K562 (cell line): ENCODE results near the gene RFX3. TPM values are rescaled to one million over a fixed set of nuclear protein-coding genes. Genes with fewer than 3 reads are reported as not detected.

Experiments used
- ATAC-seq: fragments of 200-7000 bp; cut with Tn5 transposase; 3 replicates; pipeline ENCODE4 v1.9.1; 2020; ENCODE audit warnings: moderate library complexity
- BruUV-seq: library from RNA; stranded (reverse); fragments of 400-500 nt; replicated peaks from 2 replicates; lab custom pipeline; 2021; lab: Mats Ljungman, UMichigan
- CTCF ChIA-PET: fragments of 300-600 bp; formaldehyde crosslinking; extraction: SDS; loops from one replicate; lab custom pipeline; 2021; ENCODE audit warnings: low intra/inter-chr PET ratio; lab: Yijun Ruan, JAX
- POLR2A ChIA-PET: fragments of 300-600, 350-650 bp; sonication (Branson Sonifier 250); formaldehyde crosslinking; extraction: SDS; loops from one replicate; lab custom pipeline; 2021; ENCODE audit warnings: antibody characterized with exemption, inconsistent platforms; lab: Yijun Ruan, JAX
- DNase-seq, 4 experiments: peaks; one replicate each; pipeline versions ENCODE4 v3.0.0 to v3.0.0-alpha.2; 2011 to 2018; ENCODE audit warnings: low spot score in 3 of 4, mixed read lengths in 3 of 4; ENCODE audit errors: extremely low read depth in 1 of 4
- FAIRE-seq: peaks from 2 replicates; lab custom pipeline; 2011; peaks lifted over from hg19 to GRCh38; lab: Jason Lieb, UNC
- H2AFZ ChIP-seq: 2 replicates; pipeline ENCODE4 v1.6.0; 2011; ENCODE audit warnings: low read depth, low read length, control low read depth, inconsistent platforms
- H3K27ac ChIP-seq: fragments of 200-600 bp; 3 replicates; pipeline ENCODE4 v1.8.0; 2011; ENCODE audit warnings: low read depth, mild to moderate bottlenecking, control low read depth, inconsistent platforms, low read length, moderate library complexity, mixed read lengths; ENCODE audit errors: extremely low read depth
- H3K27me3 ChIP-seq, 2 experiments: fragments of 300-600 bp in 1 of 2; 2 replicates in 1 of 2; 3 replicates in 1 of 2; pipeline versions ENCODE4 v1.6.0 to v1.8.0; 2011; ENCODE audit warnings: inconsistent platforms in 2 of 2, low read length in 2 of 2, mild to moderate bottlenecking in 1 of 2, mixed read lengths in 1 of 2, moderate library complexity in 1 of 2; ENCODE audit not compliant: control insufficient read depth in 2 of 2, insufficient read depth in 2 of 2
- H3K36me3 ChIP-seq: fragments of 300-600 bp; 3 replicates; pipeline ENCODE4 v1.8.0; 2011; ENCODE audit warnings: mild to moderate bottlenecking, low read length, inconsistent platforms; ENCODE audit not compliant: control insufficient read depth, insufficient read depth
- H3K4me1 ChIP-seq, 2 experiments: fragments of 200-600 bp in 1 of 2; replicated peaks in 1 of 2; 2 replicates in 1 of 2; 3 replicates in 1 of 2; pipeline versions ENCODE4 v1.5.1 to v1.8.0; 2011; ENCODE audit warnings: inconsistent platforms in 2 of 2, low read length in 2 of 2, mild to moderate bottlenecking in 1 of 2, mixed read lengths in 1 of 2, moderate library complexity in 1 of 2; ENCODE audit not compliant: control insufficient read depth in 2 of 2, insufficient read depth in 2 of 2
- H3K4me2 ChIP-seq: 2 replicates; pipeline ENCODE4 v1.6.1; 2011; ENCODE audit warnings: low read length, control low read depth, inconsistent platforms, mixed read lengths; ENCODE audit not compliant: insufficient read depth
- H3K4me3 ChIP-seq: fragments of 200-600 bp; sonication (generic), shearing (Covaris generic); 2 replicates; pipeline ENCODE4 v1.5.1; 2016; ENCODE audit warnings: control low read depth, inconsistent platforms
- H3K79me2 ChIP-seq: fragments of 200-600 bp; 3 replicates; pipeline ENCODE4 v1.8.0; 2011; ENCODE audit warnings: low read length, inconsistent platforms; ENCODE audit not compliant: control insufficient read depth, insufficient read depth
- H3K9ac ChIP-seq, 2 experiments: 2 replicates each; pipeline versions ENCODE4 v1.6.0 to v1.6.1; 2011; ENCODE audit warnings: low read depth in 2 of 2, low read length in 2 of 2, control low read depth in 1 of 2, inconsistent platforms in 1 of 2, mild to moderate bottlenecking in 1 of 2, mixed read lengths in 1 of 2; ENCODE audit not compliant: insufficient read depth in 1 of 2
- H3K9me1 ChIP-seq: one replicate; pipeline ENCODE4 v1.6.0; 2011; ENCODE audit warnings: inconsistent platforms, mild to moderate bottlenecking, low read length, moderate library complexity; ENCODE audit not compliant: control insufficient read depth, insufficient read depth
- H3K9me3 ChIP-seq: replicated peaks from 2 replicates; pipeline ENCODE4 v1.5.1; 2011; ENCODE audit warnings: low read depth, low read length, inconsistent platforms; ENCODE audit not compliant: control insufficient read depth, insufficient read depth
- H4K20me1 ChIP-seq: replicated peaks from 2 replicates; pipeline ENCODE4 v1.6.1; 2011; ENCODE audit warnings: low read length, inconsistent platforms, mixed read lengths; ENCODE audit not compliant: control insufficient read depth, insufficient read depth
- FOXJ2 ChIP-seq: fragments of 200-800 bp; sonication (Bioruptor generic); IDR thresholded peaks from 2 replicates; pipeline ENCODE4 v1.6.1; 2016; ENCODE audit warnings: missing genetic modification characterization, missing compliant biosample characterization
- GTF2F1 ChIP-seq: IDR thresholded peaks from 2 replicates; pipeline ENCODE4 v1.6.1; 2011; ENCODE audit warnings: low read depth, low read length, improper control_type of control experiment
- MTA1 ChIP-seq: fragments of 450-650 bp; IDR thresholded peaks from 2 replicates; pipeline ENCODE4 v1.6.1; 2017; ENCODE audit warnings: borderline replicate concordance
- NFATC3 ChIP-seq: fragments of 450-650 bp; IDR thresholded peaks from 2 replicates; pipeline ENCODE4 v1.6.1; 2017; ENCODE audit warnings: mild to moderate bottlenecking
- STAT5A ChIP-seq: IDR thresholded peaks from 2 replicates; pipeline ENCODE4 v1.6.1; 2012; ENCODE audit warnings: low read length, inconsistent platforms, borderline replicate concordance
- ZBTB5 ChIP-seq: fragments of 450-650 bp; IDR thresholded peaks from 2 replicates; pipeline ENCODE4 v1.6.1; 2017; ENCODE audit warnings: antibody characterized with exemption
- ZNF644 ChIP-seq: fragments of 200-800 bp; sonication (Bioruptor generic); IDR thresholded peaks from 2 replicates; pipeline ENCODE4 v1.6.1; 2016; ENCODE audit warnings: low read depth, missing genetic modification characterization, missing compliant biosample characterization
- WGBS: fragments of 100-300 bp; shearing (Covaris generic); methylation state at CpG from one replicate; pipeline ENCODE4 v1.1.6; 2016; ENCODE audit warnings: low coverage, mixed read lengths; ENCODE audit not compliant: insufficient coverage; ENCODE audit errors: missing lambda C conversion rate; 5-methylcytosine and 5-hydroxymethylcytosine counted together
- in situ Hi-C: fragments of 300-500 bp; cut with MboI; formaldehyde crosslinking; loops from 4 replicates; pipeline ENCODE4 v1.15.0; 2018; ENCODE audit warnings: inconsistent platforms, mixed read lengths
- intact Hi-C: fragments of 100-400 bp; cut with micrococcal nuclease; formaldehyde crosslinking; loops from 2 replicates; pipeline ENCODE4 v1.14.2; 2022
- polyA plus RNA-seq, 8 experiments: library from polyadenylated mRNA; depleted of rRNA in 4 of 8; stranded (reverse) in 5 of 8; unstranded in 3 of 8; fragments of >200 nt; fragmentation: Nextera tagmentation in 2 of 8; fragmentation: Illumina TruSeq in 1 of 8; extraction: Ambion mirVana in 2 of 8; extraction: Trizol in 1 of 8; gene quantifications; 2 replicates each; pipeline versions ENCODE4 v1.2.1 to v1.2.3, GENCODE V29; 2011 to 2014; ENCODE audit warnings: inconsistent platforms in 1 of 8, missing spikeins in 1 of 8
- total RNA-seq, 7 experiments: library from RNA; depleted of rRNA in 6 of 7; stranded (reverse); fragments of >200 nt in 6 of 7; fragmentation: Illumina TruSeq in 2 of 7; extraction: Trizol in 2 of 7; gene quantifications; 2 replicates each; pipeline versions ENCODE4 v1.2.1 to v1.2.3, GENCODE V29; 2011 to 2021; ENCODE audit warnings: low replicate concordance in 1 of 7

Gene RFX3
- total and polyA plus RNA-seq, 9 of the 15 experiments (the other 6 are each of a cell fraction or from before 2014, with no cell fraction given) = 0.86 to 4.9 (median 2.0) TPM

- Histone ChIP-seq H3K27ac (no peak overlapping the region), H3K79me2 (peaks cover 32% of the 10 kb centered on the region), H3K36me3 (no peaks in the 10 kb centered on the region), H3K4me2 (no peak overlapping the region), H3K4me1 (peaks cover 0 to 7% of the 10 kb centered on the region in 2 experiments; a peak in 2 of 5 replicates), H2AFZ (no peak overlapping the region), H4K20me1 (no peaks in the 10 kb centered on the region), H3K9ac (no peak overlapping the region), H3K9me1 (no peaks in the 10 kb centered on the region)
- ChIA-PET POLR2A (interaction anchor here (0.6 to 1.5 kb wide), 2 partner anchors 10 to 570 kb away, joined by 4 to 12 read pairs; no protein-coding TSS in a partner anchor), CTCF (no interaction called here)
- no peak for DNase-seq
- intact Hi-C loops (no loop called here), in situ Hi-C loops (no loop called here)
- ATAC-seq = no peak
- 63% methylated on average over 2 of the region's 4 CpGs for WGBS
- FAIRE-seq = no peak
- TF ChIP-seq GTF2F1 (no peak), MTA1 (no peak), STAT5A (no peak), ZBTB5 (no peak), FOXJ2 (tag) (no peak), NFATC3 (no peak), ZNF644 (tag) (no peak)
- TF ChIP-seq, all 486 proteins: peak for 0
- no peaks in the 10 kb centered on the region for H3K9me3 ChIP-seq
- no peaks in the 10 kb centered on the region for H3K27me3 ChIP-seq
- H3K4me3 ChIP-seq = no peak overlapping the region
- BruUV-seq = no TSS peak
Measured at GRCh38 chr9:3516667-3517330, 9.0 kb downstream of the RFX3 start.
